HG03095 (cell line): ENCODE data around the gene TNC.

Experiments
- ATAC-seq: cut with Tn5 transposase; IDR thresholded peaks from one replicate; pipeline ENCODE4 v1.9.1; 2021; ENCODE audit warnings: moderate library complexity; ENCODE audit not compliant: unreplicated experiment

The TNC gene

DNA sequence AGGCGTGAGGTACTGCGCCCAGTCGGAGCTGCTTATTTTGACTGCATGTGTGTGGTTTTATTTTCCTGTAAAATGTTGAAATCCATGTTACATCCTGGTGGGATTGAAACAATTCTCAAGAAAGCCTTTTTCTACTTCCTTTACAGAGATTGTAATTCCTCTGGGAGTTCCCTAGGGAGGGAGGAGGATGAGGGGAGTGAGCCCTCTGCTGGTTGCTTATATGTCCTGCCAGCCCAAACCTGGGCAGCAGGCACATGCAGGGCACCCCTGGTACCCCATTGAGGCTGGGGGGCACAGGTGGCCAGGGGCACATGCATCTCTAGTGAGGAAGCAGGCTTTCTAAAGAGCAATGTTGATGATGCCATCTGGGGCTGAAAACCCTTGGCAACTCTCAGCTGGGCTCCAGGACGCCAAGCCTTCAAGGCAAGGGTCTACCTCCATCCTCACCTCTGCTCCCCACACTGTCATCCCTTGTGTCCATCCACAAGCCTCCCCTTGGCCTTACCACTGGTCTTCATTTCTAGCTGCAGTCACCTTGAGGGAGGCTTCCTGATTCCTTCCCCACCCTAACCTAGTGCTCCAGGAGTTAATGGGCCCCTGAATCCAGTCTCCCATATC, 102.8 kb downstream of the TNC start:
- ATAC-seq: no peak

DNA sequence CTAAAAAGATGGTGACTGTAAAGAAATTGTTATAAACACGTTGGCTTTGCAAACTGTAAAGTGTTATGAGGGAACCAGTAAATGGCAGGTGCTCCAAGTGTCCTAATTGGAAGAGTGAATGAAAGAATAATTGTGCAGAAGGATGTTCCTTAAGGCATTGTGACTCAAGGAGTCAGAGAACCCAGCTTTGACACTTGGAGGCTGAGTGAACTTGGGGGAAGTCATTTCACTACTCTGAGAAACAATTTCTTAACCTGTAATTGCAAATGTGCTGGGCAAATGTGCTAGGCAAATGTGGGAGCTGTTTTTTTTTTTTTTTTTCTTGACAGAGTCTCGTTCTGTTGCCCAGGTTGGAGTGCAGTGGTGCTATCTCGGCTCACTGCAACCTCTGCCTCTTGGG, 103.5 kb downstream of the TNC start:
- no peak for ATAC-seq

GRCh38 chr9:115013998-115014397, 104.0 kb downstream of the TNC start:
- ATAC-seq: peak; percentile 62

DNA sequence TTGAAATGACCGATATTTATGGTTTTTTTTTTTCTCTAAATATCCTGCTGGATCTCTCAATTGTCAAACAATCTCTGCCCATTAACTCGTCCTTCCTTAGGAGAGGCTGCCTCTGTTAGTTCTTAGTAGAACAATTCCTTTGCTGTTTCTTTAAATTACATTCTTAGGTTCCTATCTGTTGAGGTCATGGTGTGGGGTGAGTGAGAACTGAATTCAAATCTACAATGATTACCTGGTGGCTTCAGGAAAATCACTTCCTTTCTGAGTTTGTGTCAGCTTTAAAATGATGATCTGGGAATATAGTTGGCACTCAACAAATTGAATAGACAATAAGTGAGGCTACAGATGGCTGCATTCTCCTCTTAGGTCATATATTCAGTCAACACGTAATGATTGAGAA, 105.5 kb downstream of the TNC start:
- no peak for ATAC-seq

- ATAC-seq: no peak
Measured at GRCh38 chr9:115010874-115011273, 107.1 kb downstream of the TNC start.

- no peak for ATAC-seq
Measured at GRCh38 chr9:115008536-115009270, 109.3 kb downstream of the TNC start.

GRCh38 chr9:115006660-115007059, 111.3 kb downstream of the TNC start:
- no peak for ATAC-seq

- no peak for ATAC-seq
Measured at GRCh38 chr9:115005322-115005721, 112.6 kb downstream of the TNC start.

- no peak for ATAC-seq
Measured at GRCh38 chr9:115004545-115004944, 113.4 kb downstream of the TNC start.

GRCh38 chr9:115002371-115003120, 115.4 kb downstream of the TNC start:
- no peak for ATAC-seq

- no peak for ATAC-seq
Measured at GRCh38 chr9:115000217-115000639, 117.7 kb downstream of the TNC start.

DNA sequence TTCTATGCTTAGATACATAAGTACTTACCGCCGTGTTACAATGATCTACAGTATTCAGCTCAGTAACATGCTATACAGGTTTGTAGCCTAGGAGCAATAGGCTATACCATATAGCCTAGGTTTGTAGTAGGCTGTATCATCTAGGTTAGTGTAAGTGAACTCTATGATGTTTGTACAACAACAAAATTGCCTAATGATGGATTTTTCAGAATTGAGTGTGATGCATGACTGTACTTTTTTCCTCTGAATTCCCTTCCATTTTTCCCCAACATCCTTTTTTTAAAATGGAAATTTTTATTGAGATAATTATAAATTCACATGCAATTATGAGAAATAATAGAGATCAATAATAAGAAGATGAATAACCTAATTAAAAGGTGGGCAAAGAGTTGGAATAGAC, 119.6 kb downstream of the TNC start:
- ATAC-seq: no peak

DNA sequence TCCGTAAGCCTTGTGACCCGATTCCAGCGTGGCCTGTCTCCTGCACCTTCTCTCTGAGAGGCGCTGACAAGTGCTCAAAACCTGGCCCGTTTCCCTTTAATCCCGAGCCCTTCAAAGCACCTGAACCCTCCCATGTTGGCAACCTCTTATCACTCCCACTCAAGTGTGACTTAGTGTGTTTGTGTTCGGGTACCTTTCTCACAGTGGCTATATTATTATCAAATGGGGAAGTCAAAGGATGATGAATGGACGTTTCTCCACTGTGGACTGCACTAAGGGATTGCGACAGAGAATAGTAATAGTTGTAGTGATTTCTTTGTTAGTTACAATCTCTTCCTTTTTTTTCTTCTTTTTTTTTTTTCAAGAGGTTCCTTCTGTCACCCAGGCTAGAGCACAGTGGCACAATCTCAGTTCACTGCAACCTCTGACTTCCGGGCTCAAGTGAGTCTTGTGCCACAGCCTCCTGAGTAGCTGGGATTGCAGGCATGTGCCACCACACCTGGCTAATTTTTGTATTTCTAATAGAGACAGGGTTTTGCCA, 122.2 kb downstream of the TNC start:
- no peak for ATAC-seq

DNA sequence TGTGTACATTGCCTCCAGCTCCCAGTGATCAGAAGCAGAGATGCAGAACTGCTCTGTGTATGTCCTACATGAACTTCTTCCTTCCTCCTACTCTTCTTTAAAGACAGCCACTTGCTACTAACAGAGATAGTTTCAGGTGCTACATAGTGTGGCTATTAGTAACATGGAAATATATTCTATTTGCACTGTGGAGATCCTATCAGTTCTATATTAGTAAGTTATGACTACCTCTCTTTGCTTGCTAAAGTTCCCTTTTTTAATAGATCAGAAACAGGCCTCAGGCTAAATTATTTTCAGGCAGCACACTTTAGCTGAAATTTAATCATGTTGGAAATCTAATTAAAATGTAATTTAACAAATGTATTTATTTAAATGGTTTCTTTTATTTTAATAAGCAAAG, 123.2 kb downstream of the TNC start:
- no peak for ATAC-seq

DNA sequence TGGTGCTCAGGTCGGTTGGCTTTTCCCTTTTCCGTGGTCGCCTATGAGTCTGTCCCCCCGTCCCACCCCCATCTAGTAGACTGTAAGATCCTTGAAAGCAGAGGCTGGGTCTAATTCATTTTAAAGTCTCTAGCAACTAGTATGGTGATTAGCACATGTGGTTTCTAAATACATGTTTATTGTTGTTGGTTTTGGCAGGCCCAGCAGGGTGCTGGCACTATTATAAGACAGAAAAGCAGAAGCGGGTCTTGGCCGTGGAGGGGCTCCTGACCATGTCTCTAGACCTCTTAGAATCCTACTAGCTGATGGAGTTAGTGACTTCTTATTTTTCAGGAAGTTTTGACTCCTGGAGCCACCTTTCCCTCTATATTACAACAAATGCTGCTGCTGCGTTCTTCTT, 126.1 kb downstream of the TNC start:
- no peak for ATAC-seq

DNA sequence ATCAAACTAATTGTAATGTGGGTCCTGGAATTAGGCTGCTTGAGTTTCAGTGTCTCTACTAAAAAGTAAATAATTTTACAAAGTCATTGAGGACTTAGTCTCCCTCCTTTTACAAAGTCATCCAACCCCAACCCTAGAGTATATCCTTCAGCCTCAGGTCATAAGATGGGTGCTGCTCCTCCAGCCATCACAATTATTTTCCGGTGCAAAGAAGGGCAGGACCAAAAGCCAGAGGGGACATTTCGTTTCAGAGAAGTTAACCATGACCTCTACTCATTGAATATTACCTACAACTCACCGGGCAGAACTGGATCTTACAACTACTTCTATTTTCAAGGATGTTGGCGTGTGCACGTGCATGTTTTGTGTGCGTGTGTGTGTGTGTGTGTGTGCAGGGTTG, 127.1 kb downstream of the TNC start:
- ATAC-seq: no peak

GRCh38 chr9:114989600-114990410, 128.2 kb downstream of the TNC start:
- no peak for ATAC-seq

DNA sequence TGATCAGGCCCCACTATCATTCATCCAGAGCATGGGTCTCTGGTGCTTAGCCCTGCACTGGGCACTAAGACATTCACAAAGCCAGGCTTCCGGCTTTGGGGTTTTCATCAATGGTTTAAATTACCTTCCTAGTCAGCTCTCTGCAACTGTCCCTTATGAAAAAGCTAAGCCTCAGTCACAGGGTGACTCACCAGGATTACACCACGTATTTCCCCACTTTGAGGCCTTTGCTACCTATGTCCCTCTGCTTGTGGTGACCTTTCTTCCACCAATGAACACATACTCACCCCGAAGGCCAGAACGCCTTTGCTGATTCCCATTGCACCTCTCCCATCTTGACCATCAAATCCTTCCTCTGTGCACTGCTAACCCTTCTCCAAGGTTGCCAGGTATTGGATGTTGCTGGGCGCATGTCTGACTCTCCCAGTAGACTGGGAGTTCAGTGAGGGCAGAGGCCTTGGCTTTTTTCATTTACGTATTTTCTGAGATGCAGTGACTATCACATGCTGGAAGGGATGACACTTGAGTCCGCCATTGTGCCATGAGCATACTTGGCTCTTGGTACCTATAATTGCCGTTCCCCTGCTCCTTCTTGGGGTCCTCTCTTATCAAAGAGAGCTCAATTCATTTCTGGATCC, 128.9 kb downstream of the TNC start:
- ATAC-seq: peak; percentile 54

DNA sequence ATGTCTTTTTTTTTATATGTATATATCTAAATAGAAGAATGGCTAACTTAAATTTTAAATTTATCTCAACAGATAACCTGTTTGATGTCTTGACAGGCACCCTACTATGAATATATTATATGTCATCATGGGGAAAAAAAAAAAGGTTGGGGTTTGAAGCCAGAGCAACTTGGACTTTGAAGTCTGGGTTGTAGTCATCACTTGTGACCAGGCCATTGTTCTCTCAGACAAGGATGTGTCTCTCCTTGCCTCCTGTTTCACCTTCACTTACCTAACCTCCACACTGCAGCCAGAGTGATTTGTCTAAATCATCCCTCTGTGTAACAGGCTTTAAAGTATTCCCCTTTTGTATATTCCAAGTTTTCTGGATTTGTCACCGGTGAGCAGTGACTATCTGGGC, 130.8 kb downstream of the TNC start:
- no peak for ATAC-seq

DNA sequence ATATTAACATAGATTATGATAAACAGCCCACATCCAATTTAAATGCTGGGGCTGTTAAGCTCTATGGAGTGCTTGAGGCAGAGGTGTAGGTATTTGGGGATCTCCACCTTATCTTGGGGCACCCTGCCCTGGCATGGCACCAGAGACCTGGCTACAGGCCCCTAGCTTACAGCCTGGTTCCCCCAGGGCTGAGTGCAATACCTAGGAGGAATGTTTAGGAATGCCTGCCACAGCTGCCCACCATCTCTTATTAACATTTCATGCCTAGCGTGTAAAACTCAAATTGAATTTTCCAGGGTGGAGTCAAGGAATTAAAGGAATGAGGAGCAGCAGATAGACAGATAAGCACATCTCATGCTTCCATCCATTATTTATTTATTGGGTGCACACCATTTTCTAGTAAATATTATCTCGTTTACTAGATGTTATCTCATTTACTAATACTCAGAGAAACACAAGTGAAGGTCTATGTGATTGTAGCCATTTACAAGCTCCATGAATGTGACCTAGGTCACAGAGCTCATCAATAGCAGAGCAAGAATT, 131.9 kb downstream of the TNC start:
- ATAC-seq: no peak
